Ascending aorta (tissue), 2 donors: Measurements from ENCODE around the gene ATP11A. TPM values are rescaled to one million over a fixed set of nuclear protein-coding genes. Genes with fewer than 3 reads are reported as not detected.

Experiments
- DNase-seq, 2 donors: peaks; one replicate each; pipeline ENCODE4 v3.0.0-alpha.2; 2019; ENCODE audit warnings: low spot score in 2 of 2
- H3K27ac ChIP-seq, 2 donors: fragments of 200-600 bp; sonication (generic); one replicate each; pipeline ENCODE4 v1.5.1; 2016 to 2017; ENCODE audit warnings: mild to moderate bottlenecking in 1 of 2
- H3K27me3 ChIP-seq: fragments of 200-600 bp; sonication (generic); one replicate; pipeline ENCODE4 v1.5.1; 2017
- H3K36me3 ChIP-seq, 2 donors: fragments of 200-600 bp; sonication (generic); one replicate each; pipeline ENCODE4 v1.5.1; 2016
- H3K4me1 ChIP-seq, 2 donors: fragments of 200-600 bp; sonication (generic); one replicate each; pipeline ENCODE4 v1.5.1; 2016 to 2017; ENCODE audit warnings: mild to moderate bottlenecking in 1 of 2
- H3K4me3 ChIP-seq, 2 donors: fragments of 200-600 bp; sonication (generic); one replicate each; pipeline ENCODE4 v1.5.1; 2016 to 2017; ENCODE audit warnings: mild to moderate bottlenecking in 1 of 2
- H3K9me3 ChIP-seq, 2 donors: fragments of 200-600 bp; sonication (generic); one replicate each; pipeline ENCODE4 v1.5.1; 2016
- CTCF ChIP-seq, 3 experiments: fragments of 200-600 bp in 2 of 3; fragments of 450-650 bp in 1 of 3; sonication (generic) in 2 of 3; IDR thresholded peaks; one replicate each; pipeline ENCODE4 v1.5.1; 2016 to 2019; ENCODE audit warnings: antibody characterized with exemption in 3 of 3, mild to moderate bottlenecking in 1 of 3, moderate library complexity in 1 of 3
- intact Hi-C: fragments of 100-400 bp; cut with DNase I; formaldehyde crosslinking; loops from one replicate; pipeline ENCODE4 v1.15.1; 2023
- total RNA-seq: library from RNA; depleted of rRNA; stranded (reverse); fragments of >200 nt; gene quantifications from one replicate; pipeline ENCODE4 v1.1.0, GENCODE V29; 2016

The ATP11A gene
- total RNA-seq, 1 donor from 2014 or later = 50.1 TPM

GRCh38 chr13:112735791-112736190 is 46.0 kb downstream of the ATP11A start:
- DNase-seq = no peak

GRCh38 chr13:112737294-112737693 is 47.5 kb downstream of the ATP11A start:
- no peaks in the 10 kb centered on the region for H3K9me3 ChIP-seq
- TF ChIP-seq CTCF (IDR thresholded peaks at IDR 0.05) = no peak
- DNase-seq = no peak
- H3K27me3 ChIP-seq = no peaks in the 10 kb centered on the region
- H3K36me3 ChIP-seq = no peaks in the 10 kb centered on the region
- intact Hi-C loops = no loop called here
- no peaks in the 10 kb centered on the region for H3K4me1 ChIP-seq
- H3K27ac ChIP-seq = no peak overlapping the region
- H3K4me3 ChIP-seq = no peak overlapping the region

More at GRCh38 chr13:112735791-112736190, 46.0 kb downstream of the ATP11A start:
- no peak overlapping the region for H3K27ac ChIP-seq
- no peak overlapping the region for H3K4me3 ChIP-seq
- intact Hi-C loops = no loop called here
- H3K4me1 ChIP-seq = no peaks in the 10 kb centered on the region
- no peaks in the 10 kb centered on the region for H3K36me3 ChIP-seq
- H3K9me3 ChIP-seq = no peaks in the 10 kb centered on the region
- H3K27me3 ChIP-seq = no peaks in the 10 kb centered on the region
- TF ChIP-seq CTCF (IDR thresholded peaks at IDR 0.05) = no peak

GRCh38 chr13:112738606-112739005 is 48.8 kb downstream of the ATP11A start:
- no peak for TF ChIP-seq CTCF (IDR thresholded peaks at IDR 0.05)
- intact Hi-C loops = no loop called here

GRCh38 chr13:112740502-112741131 is 50.8 kb downstream of the ATP11A start:
- H3K27ac ChIP-seq = peak overlapping the region; percentile 25 to 40

More at GRCh38 chr13:112738606-112739005, 48.8 kb downstream of the ATP11A start:
- DNase-seq = no peak
- Histone ChIP-seq H3K36me3 (no peaks in the 10 kb centered on the region), H3K4me1 (no peaks in the 10 kb centered on the region), H3K27ac (no peak overlapping the region), H3K4me3 (no peak overlapping the region), H3K27me3 (no peaks in the 10 kb centered on the region), H3K9me3 (no peaks in the 10 kb centered on the region)

GRCh38 chr13:112741185-112741755 is 51.4 kb downstream of the ATP11A start:
- Histone ChIP-seq H3K4me3 (no peak overlapping the region), H3K27ac (peak overlapping the region; percentile 25 to 40), H3K9me3 (no peaks in the 10 kb centered on the region), H3K36me3 (no peaks in the 10 kb centered on the region), H3K27me3 (no peaks in the 10 kb centered on the region), H3K4me1 (no peaks in the 10 kb centered on the region)
- no peak for TF ChIP-seq CTCF (IDR thresholded peaks at IDR 0.05)
- intact Hi-C loops = no loop called here
- DNase-seq = no peak

More at GRCh38 chr13:112740502-112741131, 50.8 kb downstream of the ATP11A start:
- Histone ChIP-seq H3K9me3 (no peaks in the 10 kb centered on the region), H3K36me3 (no peaks in the 10 kb centered on the region), H3K4me3 (no peak overlapping the region), H3K27me3 (no peaks in the 10 kb centered on the region), H3K4me1 (no peaks in the 10 kb centered on the region)
- TF ChIP-seq CTCF (IDR thresholded peaks at IDR 0.05) = no peak
- intact Hi-C loops = no loop called here
- DNase-seq = no peak
